GM18505 (cell line): ENCODE data around the gene ANKRD13A.
"Not testable (repeated sequence)": the region's sequence is repeated elsewhere in the genome, so short reads cannot be mapped to it uniquely, and the experiment has no call there.

Experiments used
- ATAC-seq: cut with Tn5 transposase; IDR thresholded peaks from one replicate; pipeline ENCODE4 v1.9.1; 2021; ENCODE audit not compliant: unreplicated experiment
- POLR2A ChIP-seq: IDR thresholded peaks from 4 replicates; pipeline ENCODE4 v1.6.1; 2011; ENCODE audit warnings: borderline replicate concordance; ENCODE audit not compliant: insufficient read depth, insufficient read length; ENCODE audit errors: extremely low read depth

The ANKRD13A gene

GRCh38 chr12:110079477-110080400 is 80.5 kb downstream of the ANKRD13A start:
- no peak for TF ChIP-seq POLR2A
- ATAC-seq, result peak; percentile 81

DNA sequence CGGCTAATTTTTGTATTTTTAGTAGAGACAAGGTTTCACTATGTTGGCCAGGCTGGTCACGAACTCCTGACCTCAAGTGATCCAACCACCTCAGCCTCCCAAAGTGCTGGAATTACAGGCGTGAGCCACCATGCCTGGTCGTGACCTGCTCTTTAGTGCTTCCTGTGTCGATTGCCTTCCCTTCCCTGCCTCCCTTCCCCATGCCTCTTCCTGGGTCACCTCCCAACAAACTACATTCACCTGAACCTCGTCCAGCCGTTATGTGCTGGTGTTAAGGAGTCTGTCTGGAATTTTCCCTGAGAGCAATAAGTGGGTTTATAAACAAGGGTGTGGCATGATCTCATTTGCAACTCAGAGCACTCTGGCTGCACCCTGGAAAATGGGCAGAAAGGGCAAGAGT is 81.2 kb downstream of the ANKRD13A start:
- ATAC-seq, result no peak
- no peak for TF ChIP-seq POLR2A

DNA sequence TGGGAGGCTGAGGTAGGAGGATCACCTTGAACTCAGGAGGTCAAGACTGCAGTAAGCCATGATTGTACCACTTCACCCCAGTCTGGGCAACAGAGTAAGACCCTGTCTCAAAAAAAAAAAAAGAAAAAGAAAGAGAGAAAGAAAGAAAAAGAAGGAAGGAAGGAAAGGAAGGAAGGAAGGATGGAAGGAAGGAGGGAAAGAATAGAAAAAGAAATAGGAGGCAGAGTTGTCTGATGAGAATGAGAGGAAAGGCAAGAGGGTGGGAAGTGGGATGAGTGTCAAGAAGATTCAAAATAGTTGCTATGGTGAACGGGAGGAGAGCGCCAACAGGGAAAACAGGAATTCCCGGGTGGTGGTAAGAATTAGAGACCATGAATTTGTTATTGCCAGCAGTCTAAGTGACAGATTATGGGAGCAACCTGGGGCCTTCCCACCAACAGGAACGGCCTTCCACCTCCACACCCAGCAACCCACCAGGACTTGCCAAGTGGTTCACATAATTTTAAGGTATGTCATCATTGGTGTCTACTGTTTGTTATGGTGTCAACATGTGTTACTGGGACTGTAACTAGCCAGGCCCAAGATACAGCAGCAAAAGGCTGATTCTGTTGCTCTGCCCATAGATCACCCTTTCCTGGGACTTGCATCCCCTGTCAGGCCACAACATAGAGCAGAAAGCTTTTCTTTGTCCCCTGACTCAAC is 85.2 kb downstream of the ANKRD13A start:
- TF ChIP-seq POLR2A, result no peak
- no peak for ATAC-seq

- ATAC-seq, result not testable (repeated sequence)
These were observed 89.0 kb downstream of the ANKRD13A start for GRCh38 chr12:110088216-110088615.

DNA sequence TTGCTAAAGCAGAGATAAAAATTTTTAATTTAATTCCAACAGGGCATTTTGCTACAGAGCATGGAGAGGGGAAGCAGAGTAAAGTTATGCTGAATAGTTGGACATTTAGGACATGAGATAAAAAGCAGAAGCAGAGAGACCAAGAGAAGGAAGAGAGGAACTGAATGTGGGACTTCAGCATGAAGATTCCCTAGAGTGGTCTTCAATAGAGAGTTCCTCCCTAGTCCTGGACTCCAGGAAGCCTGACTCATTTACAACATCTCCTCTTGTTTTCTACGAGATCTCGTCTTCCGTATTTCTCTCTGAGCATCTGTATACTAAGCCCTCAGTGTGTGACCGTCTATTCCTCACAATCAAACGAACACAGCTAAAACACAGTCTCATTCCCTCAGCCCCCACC is 89.7 kb downstream of the ANKRD13A start:
- TF ChIP-seq POLR2A, result no peak
- ATAC-seq, result no peak
